ENCODE results near the gene TSPAN17.

The TSPAN17 gene

GRCh38 chr5:176639208-176639607 is 8.1 kb upstream of the TSPAN17 start:
- Histone ChIP-seq H3K36me3 (ENCODE audit: insufficient read depth, low read length) (no peaks in the 10 kb centered on the region), H3K27ac (ENCODE audit: low read depth, low read length, poor library complexity, severe bottlenecking) (no peak overlapping the region), H3K79me2 (ENCODE audit: insufficient read depth, low read length) (no peaks in the 10 kb centered on the region), H4K20me1 (ENCODE audit: insufficient read depth, low read length) (no peaks in the 10 kb centered on the region), H3K9me2 (ENCODE audit: low read depth, low read length) (no peaks in the 10 kb centered on the region), H3F3A (ENCODE audit: insufficient read depth, low read length) (no peaks in the 10 kb centered on the region), H3K9ac (ENCODE audit: low read length) (no peak overlapping the region), H3K4me2 (ENCODE audit: low read length) (no peak overlapping the region), H2AFZ (ENCODE audit: low read length) (no peak overlapping the region), H3K27me3 (ENCODE audit: insufficient read depth, low read length) (peaks cover 8% of the 10 kb centered on the region), H3K4me1 (ENCODE audit: insufficient read depth, low read length, severe bottlenecking) (peaks cover under 1% of the 10 kb centered on the region), H3K9me3 (ENCODE audit: low read length) (no peaks in the 10 kb centered on the region), H3K4me3 (ENCODE audit: low read depth, low read length, poor library complexity, severe bottlenecking) (no peak overlapping the region)
- TF ChIP-seq EZH2 (IDR thresholded peaks at IDR 0.05; ENCODE audit: borderline replicate concordance, low read length) (no peak), CTCF (IDR thresholded peaks at IDR 0.05; ENCODE audit: low read length) (no peak)

- H3K4me1 ChIP-seq (ENCODE audit: insufficient read depth, low read length, severe bottlenecking) = no peaks in the 10 kb centered on the region
- no peak overlapping the region for H2AFZ ChIP-seq (ENCODE audit: low read length)
- no peak overlapping the region for H3K27ac ChIP-seq (ENCODE audit: low read depth, low read length, poor library complexity, severe bottlenecking)
- no peaks in the 10 kb centered on the region for H4K20me1 ChIP-seq (ENCODE audit: insufficient read depth, low read length)
- H3K9me2 ChIP-seq (ENCODE audit: low read depth, low read length) = no peaks in the 10 kb centered on the region
- no peak overlapping the region for H3K4me3 ChIP-seq (ENCODE audit: low read depth, low read length, poor library complexity, severe bottlenecking)
- no peak overlapping the region for H3K4me2 ChIP-seq (ENCODE audit: low read length)
- no peaks in the 10 kb centered on the region for H3F3A ChIP-seq (ENCODE audit: insufficient read depth, low read length)
- H3K27me3 ChIP-seq (ENCODE audit: insufficient read depth, low read length) = peaks cover 12% of the 10 kb centered on the region
- H3K36me3 ChIP-seq (ENCODE audit: insufficient read depth, low read length) = no peaks in the 10 kb centered on the region
- TF ChIP-seq EZH2 (IDR thresholded peaks at IDR 0.05; ENCODE audit: borderline replicate concordance, low read length) (no peak), CTCF (IDR thresholded peaks at IDR 0.05; ENCODE audit: low read length) (no peak)
- H3K79me2 ChIP-seq (ENCODE audit: insufficient read depth, low read length) = no peaks in the 10 kb centered on the region
- H3K9ac ChIP-seq (ENCODE audit: low read length) = no peak overlapping the region
- H3K9me3 ChIP-seq (ENCODE audit: low read length) = no peaks in the 10 kb centered on the region
These were observed 7.3 kb upstream of the TSPAN17 start for GRCh38 chr5:176639981-176640380.

- H3K9ac ChIP-seq (ENCODE audit: low read length) = no peak overlapping the region
- H3K4me1 ChIP-seq (ENCODE audit: insufficient read depth, low read length, severe bottlenecking) = no peaks in the 10 kb centered on the region
- H3K27me3 ChIP-seq (ENCODE audit: insufficient read depth, low read length) = peaks cover 5% of the 10 kb centered on the region; the same call in 1 of the 2 replicates
- H3K4me2 ChIP-seq (ENCODE audit: low read length) = no peak overlapping the region
- no peaks in the 10 kb centered on the region for H3K9me3 ChIP-seq (ENCODE audit: low read length)
- H2AFZ ChIP-seq (ENCODE audit: low read length) = no peak overlapping the region
- H3K79me2 ChIP-seq (ENCODE audit: insufficient read depth, low read length) = no peaks in the 10 kb centered on the region
- no peaks in the 10 kb centered on the region for H3F3A ChIP-seq (ENCODE audit: insufficient read depth, low read length)
- no peak overlapping the region for H3K27ac ChIP-seq (ENCODE audit: low read depth, low read length, poor library complexity, severe bottlenecking)
- H3K36me3 ChIP-seq (ENCODE audit: insufficient read depth, low read length) = no peaks in the 10 kb centered on the region
- no peak overlapping the region for H3K4me3 ChIP-seq (ENCODE audit: low read depth, low read length, poor library complexity, severe bottlenecking)
- H3K9me2 ChIP-seq (ENCODE audit: low read depth, low read length) = no peaks in the 10 kb centered on the region
- TF ChIP-seq EZH2 (IDR thresholded peaks at IDR 0.05; ENCODE audit: borderline replicate concordance, low read length) (no peak), CTCF (IDR thresholded peaks at IDR 0.05; ENCODE audit: low read length) (no peak)
- no peaks in the 10 kb centered on the region for H4K20me1 ChIP-seq (ENCODE audit: insufficient read depth, low read length)
These were observed 6.7 kb upstream of the TSPAN17 start for GRCh38 chr5:176640616-176641015.

Data from OCI-LY1 (cell line).